ENCODE data around the gene CACNA1H.

CACNA1H gene

GRCh38 chr16:1164975-1165374, 12.1 kb downstream of the CACNA1H start:
- Mint-ChIP-seq H3K36me3 (ENCODE audit: low read depth) (no peaks in the 10 kb centered on the region), H3K4me1 (ENCODE audit: low read depth) (no peaks in the 10 kb centered on the region), H3K27ac (no peak overlapping the region), H3K9me3 (no peaks in the 10 kb centered on the region), H3K4me3 (no peak overlapping the region), H3K27me3 (peaks cover 2% of the 10 kb centered on the region)
- no peak for DNase-seq

- Mint-ChIP-seq H3K36me3 (ENCODE audit: low read depth) (no peaks in the 10 kb centered on the region), H3K9me3 (no peaks in the 10 kb centered on the region), H3K27me3 (no peaks in the 10 kb centered on the region)
Observed at GRCh38 chr16:1165511-1165910, 12.6 kb downstream of the CACNA1H start.

GRCh38 chr16:1167276-1168107, 14.6 kb downstream of the CACNA1H start:
- H3K27me3 Mint-ChIP-seq = no peaks in the 10 kb centered on the region
- no peak for DNase-seq
- H3K9me3 Mint-ChIP-seq = no peaks in the 10 kb centered on the region
- H3K27ac Mint-ChIP-seq = no peak overlapping the region
- H3K4me1 Mint-ChIP-seq (ENCODE audit: low read depth) = no peaks in the 10 kb centered on the region
- no peaks in the 10 kb centered on the region for H3K36me3 Mint-ChIP-seq (ENCODE audit: low read depth)
- H3K4me3 Mint-ChIP-seq = no peak overlapping the region

More at GRCh38 chr16:1165511-1165910, 12.6 kb downstream of the CACNA1H start:
- no peak for DNase-seq
- Mint-ChIP-seq H3K27ac (no peak overlapping the region), H3K4me3 (no peak overlapping the region), H3K4me1 (ENCODE audit: low read depth) (no peaks in the 10 kb centered on the region)

- Mint-ChIP-seq H3K9me3 (no peaks in the 10 kb centered on the region), H3K27me3 (no peaks in the 10 kb centered on the region), H3K27ac (no peak overlapping the region), H3K4me1 (ENCODE audit: low read depth) (no peaks in the 10 kb centered on the region), H3K36me3 (ENCODE audit: low read depth) (no peaks in the 10 kb centered on the region), H3K4me3 (no peak overlapping the region)
- no peak for DNase-seq
Observed at GRCh38 chr16:1168837-1169236, 15.9 kb downstream of the CACNA1H start.

GRCh38 chr16:1169285-1170075, 16.6 kb downstream of the CACNA1H start:
- no peaks in the 10 kb centered on the region for H3K4me1 Mint-ChIP-seq (ENCODE audit: low read depth)
- no peak overlapping the region for H3K4me3 Mint-ChIP-seq
- no peak for DNase-seq
- no peaks in the 10 kb centered on the region for H3K9me3 Mint-ChIP-seq
- no peak overlapping the region for H3K27ac Mint-ChIP-seq
- H3K27me3 Mint-ChIP-seq = no peaks in the 10 kb centered on the region
- H3K36me3 Mint-ChIP-seq (ENCODE audit: low read depth) = no peaks in the 10 kb centered on the region

GRCh38 chr16:1170076-1170418, 17.1 kb downstream of the CACNA1H start:
- no peak overlapping the region for H3K4me3 Mint-ChIP-seq
- no peaks in the 10 kb centered on the region for H3K36me3 Mint-ChIP-seq (ENCODE audit: low read depth)
- DNase-seq = no peak
- no peaks in the 10 kb centered on the region for H3K9me3 Mint-ChIP-seq
- H3K4me1 Mint-ChIP-seq (ENCODE audit: low read depth) = no peaks in the 10 kb centered on the region
- H3K27ac Mint-ChIP-seq = no peak overlapping the region
- H3K27me3 Mint-ChIP-seq = no peaks in the 10 kb centered on the region

- Mint-ChIP-seq H3K27me3 (no peaks in the 10 kb centered on the region), H3K4me3 (no peak overlapping the region), H3K36me3 (ENCODE audit: low read depth) (no peaks in the 10 kb centered on the region), H3K9me3 (no peaks in the 10 kb centered on the region), H3K4me1 (ENCODE audit: low read depth) (no peaks in the 10 kb centered on the region), H3K27ac (no peak overlapping the region)
- DNase-seq = no peak
Observed at GRCh38 chr16:1171001-1171400, 18.1 kb downstream of the CACNA1H start.

- H3K9me3 Mint-ChIP-seq = no peaks in the 10 kb centered on the region
- no peaks in the 10 kb centered on the region for H3K4me1 Mint-ChIP-seq (ENCODE audit: low read depth)
Observed at GRCh38 chr16:1171854-1172428, 19.0 kb downstream of the CACNA1H start.

GRCh38 chr16:1172651-1173050, 19.7 kb downstream of the CACNA1H start:
- Mint-ChIP-seq H3K27me3 (no peaks in the 10 kb centered on the region), H3K4me3 (no peak overlapping the region), H3K9me3 (no peaks in the 10 kb centered on the region), H3K36me3 (ENCODE audit: low read depth) (no peaks in the 10 kb centered on the region), H3K27ac (no peak overlapping the region), H3K4me1 (ENCODE audit: low read depth) (no peaks in the 10 kb centered on the region)
- DNase-seq = no peak

More at GRCh38 chr16:1171854-1172428, 19.0 kb downstream of the CACNA1H start:
- no peak for DNase-seq
- Mint-ChIP-seq H3K27me3 (no peaks in the 10 kb centered on the region), H3K36me3 (ENCODE audit: low read depth) (no peaks in the 10 kb centered on the region), H3K4me3 (no peak overlapping the region), H3K27ac (no peak overlapping the region)

GRCh38 chr16:1173788-1174451, 21.0 kb downstream of the CACNA1H start:
- no peaks in the 10 kb centered on the region for H3K27me3 Mint-ChIP-seq
- no peak overlapping the region for H3K27ac Mint-ChIP-seq
- no peak for DNase-seq
- H3K4me1 Mint-ChIP-seq (ENCODE audit: low read depth) = no peaks in the 10 kb centered on the region
- no peaks in the 10 kb centered on the region for H3K36me3 Mint-ChIP-seq (ENCODE audit: low read depth)
- no peak overlapping the region for H3K4me3 Mint-ChIP-seq
- no peaks in the 10 kb centered on the region for H3K9me3 Mint-ChIP-seq

- no peak for DNase-seq
- H3K27me3 Mint-ChIP-seq = no peaks in the 10 kb centered on the region
- H3K27ac Mint-ChIP-seq = no peak overlapping the region
- H3K4me3 Mint-ChIP-seq = no peak overlapping the region
- no peaks in the 10 kb centered on the region for H3K9me3 Mint-ChIP-seq
- no peaks in the 10 kb centered on the region for H3K36me3 Mint-ChIP-seq (ENCODE audit: low read depth)
- no peaks in the 10 kb centered on the region for H3K4me1 Mint-ChIP-seq (ENCODE audit: low read depth)
Observed at GRCh38 chr16:1174477-1175357, 21.8 kb downstream of the CACNA1H start.

GRCh38 chr16:1175566-1176279, 22.8 kb downstream of the CACNA1H start:
- H3K27me3 Mint-ChIP-seq = no peaks in the 10 kb centered on the region
- no peaks in the 10 kb centered on the region for H3K9me3 Mint-ChIP-seq
- no peak for DNase-seq
- H3K4me3 Mint-ChIP-seq = no peak overlapping the region
- no peaks in the 10 kb centered on the region for H3K36me3 Mint-ChIP-seq (ENCODE audit: low read depth)
- H3K4me1 Mint-ChIP-seq (ENCODE audit: low read depth) = no peaks in the 10 kb centered on the region
- H3K27ac Mint-ChIP-seq = no peak overlapping the region

- Mint-ChIP-seq H3K4me3 (no peak overlapping the region), H3K27me3 (no peaks in the 10 kb centered on the region), H3K27ac (no peak overlapping the region), H3K36me3 (ENCODE audit: low read depth) (no peaks in the 10 kb centered on the region), H3K4me1 (ENCODE audit: low read depth) (no peaks in the 10 kb centered on the region), H3K9me3 (no peaks in the 10 kb centered on the region)
- no peak for DNase-seq
Observed at GRCh38 chr16:1176280-1176897, 23.5 kb downstream of the CACNA1H start.
